ENCODE data around the gene LRRC53. TPM values are rescaled to one million over a fixed set of nuclear protein-coding genes. Genes with fewer than 3 reads are reported as not detected.

The LRRC53 gene
- polyA plus RNA-seq, 3 donors, result not detected

- no peak overlapping the region for H3K4me2 ChIP-seq (replicated peaks; ENCODE audit: extremely low read depth, low read length, poor library complexity, severe bottlenecking)
- no peak overlapping the region for H3K4me3 Mint-ChIP-seq
- H3K4me3 ChIP-seq (replicated peaks in 1 of 3; ENCODE audit: low read depth in 2 of 3, low read length in 3 of 3), result no peak overlapping the region
- H3K9me3 Mint-ChIP-seq, result no peaks in the 10 kb centered on the region
- no peak for DNase-seq
- no peaks in the 10 kb centered on the region for H3K36me3 Mint-ChIP-seq
- no peaks in the 10 kb centered on the region for H3K79me2 ChIP-seq (ENCODE audit: insufficient read depth, low read length)
- TF ChIP-seq, protein P1, sequence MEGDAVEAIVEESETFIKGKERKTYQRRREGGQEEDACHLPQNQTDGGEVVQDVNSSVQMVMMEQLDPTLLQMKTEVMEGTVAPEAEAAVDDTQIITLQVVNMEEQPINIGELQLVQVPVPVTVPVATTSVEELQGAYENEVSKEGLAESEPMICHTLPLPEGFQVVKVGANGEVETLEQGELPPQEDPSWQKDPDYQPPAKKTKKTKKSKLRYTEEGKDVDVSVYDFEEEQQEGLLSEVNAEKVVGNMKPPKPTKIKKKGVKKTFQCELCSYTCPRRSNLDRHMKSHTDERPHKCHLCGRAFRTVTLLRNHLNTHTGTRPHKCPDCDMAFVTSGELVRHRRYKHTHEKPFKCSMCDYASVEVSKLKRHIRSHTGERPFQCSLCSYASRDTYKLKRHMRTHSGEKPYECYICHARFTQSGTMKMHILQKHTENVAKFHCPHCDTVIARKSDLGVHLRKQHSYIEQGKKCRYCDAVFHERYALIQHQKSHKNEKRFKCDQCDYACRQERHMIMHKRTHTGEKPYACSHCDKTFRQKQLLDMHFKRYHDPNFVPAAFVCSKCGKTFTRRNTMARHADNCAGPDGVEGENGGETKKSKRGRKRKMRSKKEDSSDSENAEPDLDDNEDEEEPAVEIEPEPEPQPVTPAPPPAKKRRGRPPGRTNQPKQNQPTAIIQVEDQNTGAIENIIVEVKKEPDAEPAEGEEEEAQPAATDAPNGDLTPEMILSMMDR (IDR thresholded peaks at IDR 0.05), result no peak
- H3K36me3 ChIP-seq (replicated peaks in 1 of 2; ENCODE audit: control insufficient read depth in 1 of 2, insufficient read depth in 2 of 2, low read length in 2 of 2), result no peaks in the 10 kb centered on the region
- H3K27ac ChIP-seq (ENCODE audit: low read depth in 1 of 2, low read length in 2 of 2), result no peak overlapping the region
- intact Hi-C loops (cut with micrococcal nuclease), result no loop called here
- no peaks in the 10 kb centered on the region for H3K27me3 Mint-ChIP-seq (ENCODE audit: low read depth in 3 of 3)
- H2AFZ ChIP-seq (ENCODE audit: insufficient read depth, low read depth, low read length, poor library complexity, severe bottlenecking), result no peak overlapping the region
- no peaks in the 10 kb centered on the region for H3K27me3 ChIP-seq (ENCODE audit: control insufficient read depth in 2 of 2, insufficient read depth in 2 of 2, low read length in 2 of 2)
- no peak overlapping the region for H3K9ac ChIP-seq (ENCODE audit: insufficient read depth, low read length, poor library complexity, severe bottlenecking)
- H3K27ac Mint-ChIP-seq, result no peak overlapping the region
- H3K4me1 ChIP-seq (ENCODE audit: control insufficient read depth in 1 of 2, insufficient read depth in 2 of 2, low read length in 2 of 2), result no peaks in the 10 kb centered on the region
- no peaks in the 10 kb centered on the region for H3K4me1 Mint-ChIP-seq
- H4K20me1 ChIP-seq (ENCODE audit: insufficient read depth, low read length), result no peaks in the 10 kb centered on the region
- WGBS (ENCODE audit: insufficient coverage), result 83% methylated on average over 1 of the region's 4 CpGs
- H3K9me3 ChIP-seq (replicated peaks in 1 of 2; ENCODE audit: control insufficient read depth in 1 of 2, insufficient read depth in 1 of 2, low read length in 2 of 2), result no peaks in the 10 kb centered on the region
These were observed 10.0 kb downstream of the LRRC53 start for GRCh38 chr1:74502432-74502831.

DNA sequence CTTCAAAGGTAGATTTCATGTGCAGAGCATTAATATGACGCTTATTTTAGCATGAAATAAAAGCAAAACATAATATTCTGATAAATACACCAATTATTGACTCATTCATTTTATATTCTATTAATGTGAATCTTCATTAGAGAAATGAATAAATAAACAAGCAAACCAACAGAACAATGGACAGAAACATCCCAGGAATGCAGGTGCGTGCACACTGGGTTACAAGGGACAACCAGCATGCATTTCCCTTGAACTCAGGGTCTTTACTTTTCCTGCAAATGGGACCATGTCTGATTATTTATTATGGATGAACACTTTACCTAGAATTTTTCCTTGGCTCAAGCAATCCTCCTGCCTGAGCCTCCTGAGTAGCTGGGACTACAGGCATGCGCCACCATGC, 13.5 kb downstream of the LRRC53 start:
- no peaks in the 10 kb centered on the region for H3K27me3 ChIP-seq (ENCODE audit: control insufficient read depth in 2 of 2, insufficient read depth in 2 of 2, low read length in 2 of 2)
- no peaks in the 10 kb centered on the region for H3K4me1 Mint-ChIP-seq
- H3K4me3 ChIP-seq (replicated peaks in 1 of 3; ENCODE audit: low read depth in 2 of 3, low read length in 3 of 3), result no peak overlapping the region
- no peaks in the 10 kb centered on the region for H3K36me3 ChIP-seq (replicated peaks in 1 of 2; ENCODE audit: control insufficient read depth in 1 of 2, insufficient read depth in 2 of 2, low read length in 2 of 2)
- no peaks in the 10 kb centered on the region for H3K9me3 Mint-ChIP-seq
- H3K9me3 ChIP-seq (replicated peaks in 1 of 2; ENCODE audit: control insufficient read depth in 1 of 2, insufficient read depth in 1 of 2, low read length in 2 of 2), result no peaks in the 10 kb centered on the region
- H3K27ac ChIP-seq (ENCODE audit: low read depth in 1 of 2, low read length in 2 of 2), result no peak overlapping the region
- no peak overlapping the region for H2AFZ ChIP-seq (ENCODE audit: insufficient read depth, low read depth, low read length, poor library complexity, severe bottlenecking)
- no peaks in the 10 kb centered on the region for H3K36me3 Mint-ChIP-seq
- DNase-seq, result no peak
- no peak overlapping the region for H3K4me2 ChIP-seq (replicated peaks; ENCODE audit: extremely low read depth, low read length, poor library complexity, severe bottlenecking)
- H3K27me3 Mint-ChIP-seq (ENCODE audit: low read depth in 3 of 3), result peaks cover 0 to 1% (median 0%) of the 10 kb centered on the region in 3 donors
- H3K9ac ChIP-seq (ENCODE audit: insufficient read depth, low read length, poor library complexity, severe bottlenecking), result no peak overlapping the region
- H3K79me2 ChIP-seq (ENCODE audit: insufficient read depth, low read length), result no peaks in the 10 kb centered on the region
- H3K4me1 ChIP-seq (ENCODE audit: control insufficient read depth in 1 of 2, insufficient read depth in 2 of 2, low read length in 2 of 2), result no peaks in the 10 kb centered on the region
- 83% methylated on average over 1 of the region's 3 CpGs for WGBS (ENCODE audit: insufficient coverage)
- TF ChIP-seq, protein P1 (IDR thresholded peaks at IDR 0.05), result no peak
- no peak overlapping the region for H3K4me3 Mint-ChIP-seq
- intact Hi-C loops (cut with micrococcal nuclease), result no loop called here
- H3K27ac Mint-ChIP-seq, result no peak overlapping the region
- H4K20me1 ChIP-seq (ENCODE audit: insufficient read depth, low read length), result no peaks in the 10 kb centered on the region
